ENCODE results near the gene GABRP. TPM values are rescaled to one million over a fixed set of nuclear protein-coding genes. Genes with fewer than 3 reads are reported as not detected.

Gene GABRP
- total and polyA plus RNA-seq, 2 experiments from 2014 or later: 3.6 to 6.3 TPM

DNA sequence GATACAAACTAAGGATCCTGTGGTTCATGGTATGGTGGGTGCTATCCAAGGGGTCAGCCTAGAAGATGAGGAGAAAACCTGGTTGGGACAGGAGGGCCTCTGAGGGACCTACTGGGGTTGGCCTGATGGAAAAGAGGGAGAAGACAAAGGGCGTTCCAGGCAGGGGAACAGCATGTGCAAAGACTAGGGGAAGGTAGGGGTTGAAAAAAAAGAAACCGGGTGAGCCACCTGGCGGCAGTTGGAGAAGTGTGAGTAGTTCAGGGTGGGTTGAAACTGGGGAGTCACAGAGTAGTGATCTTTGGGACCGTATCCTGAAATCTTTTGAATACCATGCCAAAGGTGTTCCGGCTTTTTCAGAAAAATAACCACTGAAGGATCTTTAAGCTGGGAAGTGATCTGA, 8.7 kb upstream of the GABRP start:
- H3K9me2 ChIP-seq (ENCODE audit: insufficient read depth): peaks cover 4% of the 10 kb centered on the region; the same call in 1 of the 2 replicates
- no peak for TF ChIP-seq STAT1 (IDR thresholded peaks at IDR 0.05; ENCODE audit: unreplicated experiment)
- peak; percentile 30 to 52; a peak in 3 of 4 replicates for TF ChIP-seq CTCF (conservative IDR thresholded peaks at IDR 0.05; ENCODE audit: low read depth in 2 of 2)
- no peak overlapping the region for H3K4me3 ChIP-seq
- Mint-ChIP-seq H3K4me3 (no peak overlapping the region), H3K36me3 (ENCODE audit: low read depth) (peaks cover 3% of the 10 kb centered on the region; the same call in 1 of the 3 replicates), H3K9me3 (no peaks in the 10 kb centered on the region), H3K4me1 (peaks cover 28% of the 10 kb centered on the region), H3K27me3 (ENCODE audit: insufficient read depth, low read depth, poor library complexity) (peaks cover 3% of the 10 kb centered on the region), H3K27ac (no peak overlapping the region)
- H3K79me2 ChIP-seq (replicated peaks; ENCODE audit: insufficient read depth): no peaks in the 10 kb centered on the region
- H3K4me2 ChIP-seq: no peak overlapping the region
- no peaks in the 10 kb centered on the region for H3K27me3 ChIP-seq (ENCODE audit: insufficient read depth)
- H3K36me3 ChIP-seq (ENCODE audit: insufficient read depth): no peaks in the 10 kb centered on the region
- DNase-seq (ENCODE audit: low spot score) (peak; percentile 39), ATAC-seq (no peak)
- no peak overlapping the region; the same call in 1 of the 2 replicates for H2AFZ ChIP-seq
- H4K20me1 ChIP-seq (replicated peaks; ENCODE audit: insufficient read depth): no peaks in the 10 kb centered on the region
- no peaks in the 10 kb centered on the region for H3F3A ChIP-seq (replicated peaks; ENCODE audit: low read depth)
- H3K27ac ChIP-seq (ENCODE audit: low read depth): no peak overlapping the region
- peaks cover 9% of the 10 kb centered on the region; the same call in 1 of the 2 replicates for H3K4me1 ChIP-seq (ENCODE audit: insufficient read depth)

GRCh38 chr5:170781946-170782345, 1.6 kb upstream of the GABRP start:
- peaks cover 5% of the 10 kb centered on the region; the same call in 2 of the 3 replicates for H3K4me1 Mint-ChIP-seq
- peaks cover 15% of the 10 kb centered on the region; the same call in 1 of the 2 replicates for H3K9me2 ChIP-seq (ENCODE audit: insufficient read depth)
- no peaks in the 10 kb centered on the region for H3K9me3 Mint-ChIP-seq
- no peaks in the 10 kb centered on the region; the same call in 2 of the 3 replicates for H3K36me3 Mint-ChIP-seq (ENCODE audit: low read depth)
- no peak overlapping the region for H3K27ac ChIP-seq (ENCODE audit: low read depth)
- H3K4me2 ChIP-seq: no peak overlapping the region
- no peak overlapping the region for H3K4me3 Mint-ChIP-seq
- no peaks in the 10 kb centered on the region for H3F3A ChIP-seq (replicated peaks; ENCODE audit: low read depth)
- no peak overlapping the region for H3K4me3 ChIP-seq
- TF ChIP-seq ZNF331 (CRISPR knock-in tag; IDR thresholded peaks at IDR 0.05; ENCODE audit: low read depth) (no peak), CREB1 (CRISPR knock-in tag; IDR thresholded peaks at IDR 0.05; ENCODE audit: low read depth) (no peak), REST (IDR thresholded peaks at IDR 0.05; ENCODE audit: unreplicated experiment) (no peak)
- TF ChIP-seq, protein P1, sequence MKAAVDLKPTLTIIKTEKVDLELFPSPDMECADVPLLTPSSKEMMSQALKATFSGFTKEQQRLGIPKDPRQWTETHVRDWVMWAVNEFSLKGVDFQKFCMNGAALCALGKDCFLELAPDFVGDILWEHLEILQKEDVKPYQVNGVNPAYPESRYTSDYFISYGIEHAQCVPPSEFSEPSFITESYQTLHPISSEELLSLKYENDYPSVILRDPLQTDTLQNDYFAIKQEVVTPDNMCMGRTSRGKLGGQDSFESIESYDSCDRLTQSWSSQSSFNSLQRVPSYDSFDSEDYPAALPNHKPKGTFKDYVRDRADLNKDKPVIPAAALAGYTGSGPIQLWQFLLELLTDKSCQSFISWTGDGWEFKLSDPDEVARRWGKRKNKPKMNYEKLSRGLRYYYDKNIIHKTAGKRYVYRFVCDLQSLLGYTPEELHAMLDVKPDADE (IDR thresholded peaks at IDR 0.05): no peak
- peaks cover 8% of the 10 kb centered on the region for H3K27me3 Mint-ChIP-seq (ENCODE audit: insufficient read depth, low read depth, poor library complexity)
- H3K36me3 ChIP-seq (ENCODE audit: insufficient read depth): no peaks in the 10 kb centered on the region; the same call in 1 of the 2 replicates
- H3K4me1 ChIP-seq (ENCODE audit: insufficient read depth): 0 out of 2 replicates have a peak, but pooled peaks cover 3% of the 10 kb centered on the region
- H3K79me2 ChIP-seq (replicated peaks; ENCODE audit: insufficient read depth): no peaks in the 10 kb centered on the region
- H4K20me1 ChIP-seq (replicated peaks; ENCODE audit: insufficient read depth): no peaks in the 10 kb centered on the region
- no peak for DNase-seq (ENCODE audit: low spot score)
- no peaks in the 10 kb centered on the region for H3K27me3 ChIP-seq (ENCODE audit: insufficient read depth)
- no peak for ATAC-seq
- H3K27ac Mint-ChIP-seq: no peak overlapping the region
- no peak overlapping the region for H2AFZ ChIP-seq

All from GM23338 (cell line).